Smooth muscle cell (in vitro differentiated cells): Measurements from ENCODE around the gene FZD8. TPM values are rescaled to one million over a fixed set of nuclear protein-coding genes. Genes with fewer than 3 reads are reported as not detected.
"Not testable (repeated sequence)": the region's sequence is repeated elsewhere in the genome, so short reads cannot be mapped to it uniquely, and the experiment has no call there.

Experiments used
- DNase-seq: peaks from one replicate; lab custom pipeline; 2025; ENCODE audit not compliant: unreplicated experiment; lab: John Stamatoyannopoulos, UW
- H2AFZ ChIP-seq: fragments of 200-600 bp; sonication (generic); 2 replicates; pipeline ENCODE4 v1.6.0; 2016; ENCODE audit warnings: antibody characterized with exemption, low read depth, mild to moderate bottlenecking
- H3F3A ChIP-seq: fragments of 200-600 bp; sonication (generic); 2 replicates; pipeline ENCODE4 v1.6.0; 2017; ENCODE audit warnings: antibody characterized with exemption, low read depth
- H3K27ac ChIP-seq: fragments of 200-600 bp; sonication (generic); 2 replicates; pipeline ENCODE4 v1.5.1; 2016; ENCODE audit warnings: low read depth, mild to moderate bottlenecking
- H3K27me3 ChIP-seq: fragments of 200-600 bp; sonication (generic); 2 replicates; pipeline ENCODE4 v1.6.1; 2016; ENCODE audit warnings: low read depth, mild to moderate bottlenecking
- H3K36me3 ChIP-seq: fragments of 200-600 bp; sonication (generic); 2 replicates; pipeline ENCODE4 v1.5.1; 2016; ENCODE audit warnings: low read depth
- H3K4me1 ChIP-seq: fragments of 200-600 bp; sonication (generic); 2 replicates; pipeline ENCODE4 v1.5.1; 2016; ENCODE audit warnings: low read depth
- H3K4me2 ChIP-seq: fragments of 200-600 bp; sonication (generic); 2 replicates; pipeline ENCODE4 v1.6.0; 2016; ENCODE audit warnings: mild to moderate bottlenecking
- H3K4me3 ChIP-seq: fragments of 200-600 bp; sonication (generic); 2 replicates; pipeline ENCODE4 v1.5.1; 2016; ENCODE audit warnings: mild to moderate bottlenecking
- H3K79me2 ChIP-seq: fragments of 200-600 bp; sonication (generic); 2 replicates; pipeline ENCODE4 v1.6.0; 2016; ENCODE audit warnings: low read depth, mild to moderate bottlenecking
- H3K9ac ChIP-seq: fragments of 200-600 bp; sonication (generic); 2 replicates; pipeline ENCODE4 v1.6.0; 2016; ENCODE audit warnings: low read depth
- H3K9me3 ChIP-seq: fragments of 200-600 bp; sonication (generic); replicated peaks from 2 replicates; pipeline ENCODE4 v1.5.1; 2016; ENCODE audit warnings: low read depth
- H4K20me1 ChIP-seq: fragments of 200-600 bp; sonication (generic); 2 replicates; pipeline ENCODE4 v1.6.0; 2016; ENCODE audit warnings: low read depth
- CTCF ChIP-seq: fragments of 200-600 bp; sonication (generic); IDR thresholded peaks from 2 replicates; pipeline ENCODE4 v1.5.1; 2017; ENCODE audit warnings: borderline replicate concordance, mild to moderate bottlenecking, antibody characterized with exemption; ENCODE audit not compliant: insufficient read depth, poor library complexity, severe bottlenecking
- WGBS: methylation state at CpG from one replicate; pipeline ENCODE4 v1.1.7; 2016; ENCODE audit warnings: low lambda C conversion rate; 5-methylcytosine and 5-hydroxymethylcytosine counted together
- polyA plus RNA-seq: library from polyadenylated mRNA; unstranded; fragments of >200 nt; fragmentation: Nextera tagmentation; extraction: Ambion mirVana; gene quantifications from 2 replicates; pipeline ENCODE4 v1.2.1, GENCODE V29; 2016
- total RNA-seq: library from RNA; depleted of rRNA; stranded (reverse); fragments of >200 nt; gene quantifications from 2 replicates; pipeline ENCODE4 v1.2.3, GENCODE V29; 2014

Gene FZD8
- 12.0 and 15.3 TPM in 2 replicates for total RNA-seq
- 4.8 and 6.8 TPM in 2 replicates for polyA plus RNA-seq

GRCh38 chr10:35642035-35642792 is at the start of gene FZD8:
Gene FZD8 (minus strand): TSS chr10:35642296. CDS start chr10:35641429, 867 bp downstream.
- Histone ChIP-seq H3K9ac (peak within 1 kb of the TSS; percentile 20), H3K27ac (no peak within 1 kb of the TSS), H3K4me3 (peak within 1 kb of the TSS; percentile 64), H3K27me3 (peaks cover 4% of the 10 kb centered on the region), H3K36me3 (no peaks in the 10 kb centered on the region), H3K4me2 (peak within 1 kb of the TSS; percentile 85), H2AFZ (peak within 1 kb of the TSS; percentile 96), H4K20me1 (peaks cover 25% of the 10 kb centered on the region), H3K79me2 (peaks cover 12% of the 10 kb centered on the region), H3K9me3 (no peaks in the 10 kb centered on the region), H3K4me1 (peaks cover 34% of the 10 kb centered on the region), H3F3A (no peaks in the 10 kb centered on the region)
- no peak for TF ChIP-seq CTCF
- DNase-seq = peak; percentile 59
- WGBS = 1% methylated on average over 74 of the region's 80 CpGs

GRCh38 chr10:35691522-35692236 is 49.6 kb upstream of the FZD8 start:
- peaks cover 53% of the 10 kb centered on the region for H3K27me3 ChIP-seq
- H2AFZ ChIP-seq = no peak overlapping the region
- no peak overlapping the region for H3K9ac ChIP-seq
- H3K4me2 ChIP-seq = no peak overlapping the region
- WGBS = 38% methylated on average over 12 of the region's 12 CpGs
- H3K36me3 ChIP-seq = no peaks in the 10 kb centered on the region
- H3K79me2 ChIP-seq = no peaks in the 10 kb centered on the region
- no peak for TF ChIP-seq CTCF
- no peaks in the 10 kb centered on the region for H3K9me3 ChIP-seq
- H3K27ac ChIP-seq = no peak overlapping the region
- no peaks in the 10 kb centered on the region for H4K20me1 ChIP-seq
- DNase-seq = no peak
- H3K4me3 ChIP-seq = no peak overlapping the region
- H3F3A ChIP-seq = no peaks in the 10 kb centered on the region
- peaks cover 35% of the 10 kb centered on the region for H3K4me1 ChIP-seq

DNA sequence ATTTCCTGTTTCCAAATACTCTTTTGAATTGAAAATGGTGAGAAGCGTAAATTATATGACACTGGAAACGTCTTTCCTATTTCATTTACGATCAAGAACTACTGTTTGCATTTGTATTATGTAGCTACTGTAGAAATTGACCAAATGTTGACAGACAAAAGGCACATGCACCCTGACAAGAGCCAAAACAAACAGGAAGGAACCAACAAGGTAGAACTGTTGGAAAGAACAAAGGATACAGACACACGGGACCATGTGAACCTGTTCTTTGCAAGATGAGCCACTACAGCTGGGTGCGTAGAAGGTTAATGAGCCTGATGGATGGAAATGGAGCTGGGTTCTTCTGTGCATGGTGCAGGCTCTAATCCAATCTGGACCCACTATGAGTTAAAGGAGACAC is 48.4 kb upstream of the FZD8 start:
- 78% methylated on average over 5 of the region's 5 CpGs for WGBS
- Histone ChIP-seq H3F3A (no peaks in the 10 kb centered on the region), H3K4me1 (peaks cover 27% of the 10 kb centered on the region), H2AFZ (no peak overlapping the region), H3K4me2 (no peak overlapping the region), H3K4me3 (no peak overlapping the region), H3K36me3 (no peaks in the 10 kb centered on the region), H3K27me3 (peaks cover 53% of the 10 kb centered on the region), H3K9me3 (no peaks in the 10 kb centered on the region), H4K20me1 (no peaks in the 10 kb centered on the region), H3K79me2 (no peaks in the 10 kb centered on the region), H3K9ac (no peak overlapping the region), H3K27ac (no peak overlapping the region)
- no peak for TF ChIP-seq CTCF
- no peak for DNase-seq

DNA sequence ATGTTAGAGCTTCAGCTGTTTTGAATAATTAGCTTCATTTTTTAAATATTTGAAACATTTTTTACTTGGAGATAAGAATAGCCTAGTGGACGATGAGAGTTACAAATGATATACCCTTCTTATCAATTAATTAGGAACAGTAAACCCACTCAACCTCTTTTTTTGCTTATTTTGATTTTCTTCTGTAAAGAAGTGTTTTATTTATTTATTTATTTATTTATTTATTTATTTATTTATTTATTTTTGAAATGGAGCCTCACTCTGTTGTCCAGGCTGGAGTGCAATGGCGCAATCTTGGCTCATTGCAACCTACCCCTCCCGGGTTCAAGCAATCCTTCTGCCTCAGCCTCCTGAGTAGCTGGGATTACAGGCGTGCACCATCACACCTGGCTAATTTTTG is 43.8 kb upstream of the FZD8 start:
- 92% methylated on average over 4 of the region's 4 CpGs for WGBS
- not testable (repeated sequence) for H3K36me3 ChIP-seq, H3K27ac ChIP-seq, H3K79me2 ChIP-seq, H3K9ac ChIP-seq, H4K20me1 ChIP-seq, H3F3A ChIP-seq, H3K9me3 ChIP-seq, H2AFZ ChIP-seq, DNase-seq, H3K4me3 ChIP-seq, H3K4me2 ChIP-seq, H3K4me1 ChIP-seq
- H3K27me3 ChIP-seq = peaks cover 17% of the 10 kb centered on the region
